SH-SY5Y (cell line): ENCODE measurements around the gene LATS2.

ENCODE experiments used
- GATA2 ChIP-seq: IDR thresholded peaks from 2 replicates; pipeline ENCODE4 v1.6.1; 2011; ENCODE audit warnings: mild to moderate bottlenecking, low read depth, low read length
- GATA3 ChIP-seq: IDR thresholded peaks from 2 replicates; pipeline ENCODE4 v1.6.1; 2011; ENCODE audit warnings: low read depth, mild to moderate bottlenecking, low read length, moderate library complexity

- TF ChIP-seq GATA2, result no peak
- TF ChIP-seq GATA3, result no peak
These were observed 7.1 kb downstream of the LATS2 start for GRCh38 chr13:21054313-21054712.
